Pancreas (tissue), 10 donors: ENCODE data around the gene ZNF487. TPM values are rescaled to one million over a fixed set of nuclear protein-coding genes. Genes with fewer than 3 reads are reported as not detected.

Source experiments
- ATAC-seq, 4 donors: fragments of 200-7000 bp; cut with Tn5 transposase; one replicate each; pipeline versions ENCODE4 v1.8.0 to v1.9.1; 2020; ENCODE audit warnings: mild to moderate bottlenecking in 4 of 4, moderate library complexity in 4 of 4
- DNase-seq, 6 donors: peaks; one replicate each; pipeline ENCODE4 v3.0.0-alpha.2; 2020
- FAIRE-seq: peaks from 2 replicates; lab custom pipeline; 2012; peaks lifted over from hg19 to GRCh38; lab: Jason Lieb, UNC
- H3K27ac ChIP-seq, 4 donors: fragments of 200-600 bp; sonication (generic); 1 replicate in 3 of 4; 2 replicates in 1 of 4; pipeline versions ENCODE4 v1.5.0 to v1.8.0; 2020
- H3K27me3 ChIP-seq, 4 donors: fragments of 200-600 bp; one replicate each; pipeline ENCODE4 v1.8.0; 2021
- H3K36me3 ChIP-seq, 3 donors: fragments of 200-600 bp; sonication (generic) in 1 of 3; one replicate each; pipeline versions ENCODE4 v1.5.0 to v1.8.0; 2020 to 2021
- H3K4me1 ChIP-seq, 3 donors: fragments of 200-600 bp; one replicate each; pipeline ENCODE4 v1.8.0; 2021
- H3K4me3 ChIP-seq, 4 donors: fragments of 200-600 bp; sonication (generic) in 2 of 4; one replicate each; pipeline versions ENCODE4 v1.5.0 to v1.8.0; 2020 to 2021
- H3K9me3 ChIP-seq, 4 donors: fragments of 200-600 bp; one replicate each; pipeline ENCODE4 v1.8.0; 2021
- CTCF ChIP-seq, 4 donors: fragments of 200-600 bp; sonication (generic) in 3 of 4; IDR thresholded peaks; one replicate each; pipeline versions ENCODE4 v1.5.0 to v1.8.0; 2021; ENCODE audit warnings: antibody characterized with exemption in 4 of 4
- WGBS, 2 donors: extraction: QIAGEN DNeasy Blood & Tissue Kit; methylation state at CpG; one replicate each; pipeline ENCODE4 v1.1.7; 2013; 5-methylcytosine and 5-hydroxymethylcytosine counted together
- intact Hi-C, 3 donors: fragments of 100-400 bp; cut with DNase I; formaldehyde crosslinking; loops; one replicate each; pipeline versions ENCODE4 v1.11.1 to v1.14.2; 2022
- polyA plus RNA-seq, 2 donors: library from polyadenylated mRNA; stranded (reverse); fragments of 200-250 nt; gene quantifications; one replicate each; pipeline ENCODE4 v1.2.3, GENCODE V29; 2013
- total RNA-seq, 6 donors: library from RNA; stranded (reverse); fragmentation: NEBNext Ultra II Directional in 4 of 6; extraction: Animal tissue kit (Norgen Biotek cat#: 25700) in 4 of 6; gene quantifications; one replicate each; pipeline versions ENCODE4 v1.2.1 to v1.2.4, GENCODE V29; 2021 to 2023
- donor health status: healthy with polysubstance abuse.
- donor health status: DM: no; HTN: no; CAD: no; lungs with moderate emphysema.
- donor health status: DM: no; HTN: no; CAD: no.
- donor health status: control.
- donor health status: control.
- donor health status: Bipolar disorder and iron deficiency.
- donor health status: DM: yes; HTN: yes; CAD: no.
- donor health status: DM: no; HTN: no; CAD: no.
- donor health status: DM: no; HTN: no; CAD: no.
- donor health status: DM: yes; HTN: yes; CAD: no.

ZNF487 gene
- total and polyA plus RNA-seq, 8 donors, result 0.85 to 5.0 (median 2.0) TPM

- intact Hi-C loops, result no loop called here
- H3K4me3 ChIP-seq, result peak overlapping the region in 1 of 4 donors; percentile 75
- no peak overlapping the region for H3K27ac ChIP-seq
- H3K9me3 ChIP-seq, result no peaks in the 10 kb centered on the region
- FAIRE-seq, result no peak
- no peak for ATAC-seq
- DNase-seq, result no peak
- no peaks in the 10 kb centered on the region for H3K27me3 ChIP-seq
- no peak for TF ChIP-seq CTCF (IDR thresholded peaks at IDR 0.05)
- no peaks in the 10 kb centered on the region for H3K36me3 ChIP-seq
- WGBS, 2 donors, result 89 to 91% methylated on average over 14 of the region's 14 CpGs
- H3K4me1 ChIP-seq, result peaks cover 0 to 7% (median 7%) of the 10 kb centered on the region in 3 donors
Measured at GRCh38 chr10:43410345-43410744, 26.6 kb upstream of the ZNF487 start.

- 86 to 91% methylated on average over 2 of the region's 2 CpGs for WGBS, 2 donors
- no peak for DNase-seq
- H3K36me3 ChIP-seq, result no peaks in the 10 kb centered on the region
- no peak for FAIRE-seq
- ATAC-seq, result no peak
- H3K9me3 ChIP-seq, result no peaks in the 10 kb centered on the region
- intact Hi-C loops, result no loop called here
- H3K4me1 ChIP-seq, result no peaks in the 10 kb centered on the region
- no peak for TF ChIP-seq CTCF (IDR thresholded peaks at IDR 0.05)
- no peaks in the 10 kb centered on the region for H3K27me3 ChIP-seq
- H3K27ac ChIP-seq, result no peak overlapping the region
- H3K4me3 ChIP-seq, result no peak overlapping the region
Measured at GRCh38 chr10:43411536-43411935, 25.4 kb upstream of the ZNF487 start.

- Histone ChIP-seq H3K27ac (no peak overlapping the region), H3K4me1 (no peaks in the 10 kb centered on the region), H3K4me3 (no peak overlapping the region), H3K9me3 (no peaks in the 10 kb centered on the region), H3K27me3 (no peaks in the 10 kb centered on the region), H3K36me3 (no peaks in the 10 kb centered on the region)
- ATAC-seq, result no peak
- 83 to 86% methylated on average over 10 of the region's 10 CpGs for whole genome bisulfite sequencing, 2 donors
- no peak for TF ChIP-seq CTCF (IDR thresholded peaks at IDR 0.05)
- no peak for FAIRE-seq
- intact Hi-C loops, result no loop called here
- no peak for DNase-seq
Measured at GRCh38 chr10:43415544-43415943, 21.4 kb upstream of the ZNF487 start.

- no peaks in the 10 kb centered on the region for H3K9me3 ChIP-seq
- no peak for ATAC-seq
- peaks cover 0 to 5% (median 0%) of the 10 kb centered on the region in 3 donors for H3K4me1 ChIP-seq
- H3K27me3 ChIP-seq, result no peaks in the 10 kb centered on the region
- no peak for DNase-seq
- intact Hi-C loops, result no loop called here
- no peaks in the 10 kb centered on the region for H3K36me3 ChIP-seq
- no peak overlapping the region for H3K27ac ChIP-seq
- 78 to 79% methylated on average over 14 of the region's 14 CpGs for whole genome bisulfite sequencing, 2 donors
- no peak for FAIRE-seq
- TF ChIP-seq CTCF (IDR thresholded peaks at IDR 0.05), result no peak
- no peak overlapping the region for H3K4me3 ChIP-seq
Measured at GRCh38 chr10:43417950-43418768, 18.8 kb upstream of the ZNF487 start.

- Histone ChIP-seq H3K9me3 (no peaks in the 10 kb centered on the region), H3K4me3 (peak overlapping the region; percentile 46 to 66 (median 54)), H3K36me3 (no peaks in the 10 kb centered on the region), H3K4me1 (peaks cover 0 to 5% (median 0%) of the 10 kb centered on the region in 3 donors), H3K27ac (peak overlapping the region; percentile 93 to 99 (median 98)), H3K27me3 (no peaks in the 10 kb centered on the region)
- FAIRE-seq (no peak), ATAC-seq (peak in 1 of 4 donors; percentile 8), DNase-seq (no peak)
- intact Hi-C loops, result no loop called here
- no peak for TF ChIP-seq CTCF (IDR thresholded peaks at IDR 0.05)
- 65 to 71% methylated on average over 18 of the region's 18 CpGs for WGBS, 2 donors
Measured at GRCh38 chr10:43419997-43420368, 16.9 kb upstream of the ZNF487 start.
